ENCODE results near the gene DCP1A.

- TF ChIP-seq ZNF558 (CRISPR knock-in tag; IDR thresholded peaks at IDR 0.05; ENCODE audit: borderline replicate concordance) (peak; percentile 95; the same call in 1 of the 2 replicates), MYC (CRISPR knock-in tag; IDR thresholded peaks at IDR 0.05; ENCODE audit: borderline replicate concordance) (peak; percentile 96), EP300 (IDR thresholded peaks at IDR 0.05; ENCODE audit: low read depth in 2 of 2, low read length in 2 of 2) (peak; percentile 68 to 81; a peak in 2 of 4 replicates), EP300 (CRISPR knock-in tag; IDR thresholded peaks at IDR 0.05; ENCODE audit: borderline replicate concordance) (peak; percentile 45; the same call in 1 of the 2 replicates), ZMYM2 (CRISPR knock-in tag; IDR thresholded peaks at IDR 0.05) (no peak), ZFYVE20 (CRISPR knock-in tag; IDR thresholded peaks at IDR 0.05; ENCODE audit: borderline replicate concordance, low read depth) (0 out of 2 replicates have a peak, but pooled peaks have one; percentile 23), KDM6A (CRISPR knock-in tag; IDR thresholded peaks at IDR 0.05; ENCODE audit: low read depth) (no peak), HDAC6 (IDR thresholded peaks at IDR 0.05; ENCODE audit: low read depth, low read length) (no peak), TEF (CRISPR knock-in tag; IDR thresholded peaks at IDR 0.05) (peak; percentile 37; the same call in 1 of the 2 replicates), NR2C2 (CRISPR knock-in tag; IDR thresholded peaks at IDR 0.05; ENCODE audit: borderline replicate concordance) (peak; percentile 90), CHD2 (IDR thresholded peaks at IDR 0.05; ENCODE audit: low read depth, low read length) (peak; percentile 56; the same call in 1 of the 2 replicates), TBP (CRISPR knock-in tag; IDR thresholded peaks at IDR 0.05) (peak; percentile 97; the same call in 1 of the 2 replicates), EZH2 (conservative IDR thresholded peaks at IDR 0.05; ENCODE audit: low read depth, low read length) (no peak)
- TF ChIP-seq, protein P1, sequence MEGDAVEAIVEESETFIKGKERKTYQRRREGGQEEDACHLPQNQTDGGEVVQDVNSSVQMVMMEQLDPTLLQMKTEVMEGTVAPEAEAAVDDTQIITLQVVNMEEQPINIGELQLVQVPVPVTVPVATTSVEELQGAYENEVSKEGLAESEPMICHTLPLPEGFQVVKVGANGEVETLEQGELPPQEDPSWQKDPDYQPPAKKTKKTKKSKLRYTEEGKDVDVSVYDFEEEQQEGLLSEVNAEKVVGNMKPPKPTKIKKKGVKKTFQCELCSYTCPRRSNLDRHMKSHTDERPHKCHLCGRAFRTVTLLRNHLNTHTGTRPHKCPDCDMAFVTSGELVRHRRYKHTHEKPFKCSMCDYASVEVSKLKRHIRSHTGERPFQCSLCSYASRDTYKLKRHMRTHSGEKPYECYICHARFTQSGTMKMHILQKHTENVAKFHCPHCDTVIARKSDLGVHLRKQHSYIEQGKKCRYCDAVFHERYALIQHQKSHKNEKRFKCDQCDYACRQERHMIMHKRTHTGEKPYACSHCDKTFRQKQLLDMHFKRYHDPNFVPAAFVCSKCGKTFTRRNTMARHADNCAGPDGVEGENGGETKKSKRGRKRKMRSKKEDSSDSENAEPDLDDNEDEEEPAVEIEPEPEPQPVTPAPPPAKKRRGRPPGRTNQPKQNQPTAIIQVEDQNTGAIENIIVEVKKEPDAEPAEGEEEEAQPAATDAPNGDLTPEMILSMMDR (CRISPR knock-in tag; IDR thresholded peaks at IDR 0.05): peak; percentile 45
Measured at GRCh38 chr3:53347261-53348064, at the start of gene DCP1A.
